MM.1S (cell line): ENCODE data around the gene C5orf15.

ENCODE experiments used
- EZH2 ChIP-seq: fragments of 300-600 bp; sonication (generic); optimal IDR thresholded peaks from 2 replicates; pipeline ENCODE3; 2017; ENCODE audit warnings: low read depth, mild to moderate bottlenecking, antibody characterized with exemption, low read length, mixed read lengths
- EZH2phosphoT487 ChIP-seq: fragments of 300-600 bp; sonication (generic); IDR thresholded peaks from 2 replicates; pipeline ENCODE4 v1.6.1; 2018; ENCODE audit warnings: antibody characterized with exemption, low read length
- TF ChIP-seq, protein P1 (sequence below): fragments of 300-600 bp; sonication (generic); IDR thresholded peaks from 2 replicates; pipeline ENCODE4 v1.5.1; 2016; ENCODE audit warnings: antibody characterized with exemption, low read length, mixed read lengths

DNA sequence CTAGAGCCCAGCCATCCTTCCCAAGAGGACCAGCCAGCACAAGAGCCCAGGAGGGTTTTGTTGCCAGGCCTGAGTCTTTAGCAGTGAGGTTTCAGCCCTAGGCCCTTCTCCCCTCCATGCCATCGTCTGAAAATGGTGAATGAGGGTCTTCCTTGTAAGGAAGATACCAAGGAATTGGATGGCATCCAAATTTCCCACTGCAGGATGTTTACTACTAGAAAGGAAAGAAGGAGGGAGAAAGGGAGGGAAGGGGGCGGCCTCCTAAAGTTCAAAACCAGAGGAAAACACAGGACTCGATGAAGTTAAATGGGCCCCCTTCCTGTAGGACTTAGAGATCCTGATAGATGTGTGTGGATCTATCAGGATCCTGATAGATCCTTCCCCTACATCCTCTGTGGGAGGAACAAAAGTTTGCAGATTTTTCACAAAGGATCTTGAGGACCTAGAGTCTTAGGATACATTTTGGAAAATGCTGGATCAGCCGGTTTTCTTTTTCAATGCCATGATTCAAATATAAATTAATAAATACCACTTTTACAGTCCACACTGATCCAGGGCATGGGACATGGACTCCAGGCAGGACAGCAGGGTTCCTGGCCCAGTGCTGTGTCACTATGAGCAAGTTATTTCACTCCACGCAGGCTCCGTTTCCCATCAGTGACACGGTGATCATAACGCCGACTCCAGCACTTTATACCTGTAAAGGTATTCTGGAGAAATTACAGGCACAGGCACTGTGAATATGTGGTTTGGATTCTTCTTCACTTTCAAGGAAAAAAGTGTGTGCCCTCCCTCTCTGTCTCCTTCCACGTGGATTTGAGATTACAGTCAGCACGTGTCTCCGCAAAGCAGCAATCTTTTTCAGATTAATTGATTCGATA is 40.9 kb downstream of the C5orf15 start:
- TF ChIP-seq, protein P1, sequence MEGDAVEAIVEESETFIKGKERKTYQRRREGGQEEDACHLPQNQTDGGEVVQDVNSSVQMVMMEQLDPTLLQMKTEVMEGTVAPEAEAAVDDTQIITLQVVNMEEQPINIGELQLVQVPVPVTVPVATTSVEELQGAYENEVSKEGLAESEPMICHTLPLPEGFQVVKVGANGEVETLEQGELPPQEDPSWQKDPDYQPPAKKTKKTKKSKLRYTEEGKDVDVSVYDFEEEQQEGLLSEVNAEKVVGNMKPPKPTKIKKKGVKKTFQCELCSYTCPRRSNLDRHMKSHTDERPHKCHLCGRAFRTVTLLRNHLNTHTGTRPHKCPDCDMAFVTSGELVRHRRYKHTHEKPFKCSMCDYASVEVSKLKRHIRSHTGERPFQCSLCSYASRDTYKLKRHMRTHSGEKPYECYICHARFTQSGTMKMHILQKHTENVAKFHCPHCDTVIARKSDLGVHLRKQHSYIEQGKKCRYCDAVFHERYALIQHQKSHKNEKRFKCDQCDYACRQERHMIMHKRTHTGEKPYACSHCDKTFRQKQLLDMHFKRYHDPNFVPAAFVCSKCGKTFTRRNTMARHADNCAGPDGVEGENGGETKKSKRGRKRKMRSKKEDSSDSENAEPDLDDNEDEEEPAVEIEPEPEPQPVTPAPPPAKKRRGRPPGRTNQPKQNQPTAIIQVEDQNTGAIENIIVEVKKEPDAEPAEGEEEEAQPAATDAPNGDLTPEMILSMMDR = no peak
- TF ChIP-seq EZH2 (no peak), EZH2phosphoT487 (no peak)
